H54 (cell line): Measurements from ENCODE around the gene SMR3B.

Source experiments
- DNase-seq: peaks from one replicate; pipeline ENCODE4 v3.0.0; 2011; ENCODE audit warnings: low spot score, mixed read lengths; ENCODE audit not compliant: insufficient read length
- FAIRE-seq: peaks from 3 replicates; lab custom pipeline; 2011; peaks lifted over from hg19 to GRCh38; lab: Jason Lieb, UNC
- POLR2A ChIP-seq: IDR thresholded peaks from 2 replicates; pipeline ENCODE4 v1.6.1; 2011; ENCODE audit warnings: low read depth, mild to moderate bottlenecking, low read length

The SMR3B gene

GRCh38 chr4:70382691-70383181, at the start of gene SMR3B:
Gene SMR3B (plus strand): TSS chr4:70383131. CDS start chr4:70384511, 1,380 bp downstream.
- DNase-seq (no peak), FAIRE-seq (no peak)
- TF ChIP-seq POLR2A, result no peak

GRCh38 chr4:70334681-70335080, 48.2 kb upstream of the SMR3B start, which contains the start of gene CABS1:
Gene CABS1 (plus strand): TSS chr4:70334981. CDS start chr4:70335040, 59 bp downstream.
- no peak for DNase-seq
- no peak for TF ChIP-seq POLR2A
- no peak for FAIRE-seq

- DNase-seq, result no peak
- no peak for TF ChIP-seq POLR2A
Observed at GRCh38 chr4:70336043-70336442, 46.9 kb upstream of the SMR3B start.

GRCh38 chr4:70337886-70338420, 45.0 kb upstream of the SMR3B start:
- no peak for DNase-seq
- no peak for TF ChIP-seq POLR2A
- FAIRE-seq, result no peak

More at GRCh38 chr4:70336043-70336442, 46.9 kb upstream of the SMR3B start:
- FAIRE-seq, result no peak

- FAIRE-seq (no peak), DNase-seq (no peak)
- no peak for TF ChIP-seq POLR2A
Observed at GRCh38 chr4:70356185-70356584, 26.7 kb upstream of the SMR3B start.

DNA sequence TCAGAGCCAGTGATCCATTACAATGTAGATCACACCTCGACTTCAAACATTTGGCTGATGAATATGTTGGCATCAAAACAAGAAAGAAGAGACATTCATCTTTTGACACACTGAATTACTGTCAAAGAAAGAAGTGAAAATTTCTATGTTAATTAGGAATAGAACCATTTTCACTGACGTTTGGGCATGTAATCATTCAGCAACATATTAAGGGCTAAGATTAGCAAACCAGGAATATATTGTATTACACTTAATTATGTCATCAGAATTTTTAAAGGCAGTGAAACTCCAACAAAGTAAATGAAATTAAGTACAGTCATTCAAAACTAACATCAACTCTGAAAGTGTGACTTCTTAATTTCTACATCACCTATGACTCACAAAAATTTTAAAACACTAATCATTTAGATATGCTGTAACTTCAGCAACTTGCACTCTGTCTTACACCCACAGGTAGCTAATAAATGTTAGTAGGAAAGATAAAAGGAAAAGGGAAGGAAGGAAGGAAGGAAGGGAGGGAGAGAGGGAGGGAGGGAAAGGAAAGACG, 23.7 kb upstream of the SMR3B start:
- no peak for FAIRE-seq

GRCh38 chr4:70360460-70360859, 22.5 kb upstream of the SMR3B start, which contains the start of gene SMR3A:
Gene SMR3A (plus strand): TSS chr4:70360760. CDS start chr4:70362116, 1,356 bp downstream.
- FAIRE-seq (no peak), DNase-seq (no peak)
- TF ChIP-seq POLR2A, result no peak

More for the DNA sequence above, 23.7 kb upstream of the SMR3B start:
- no peak for TF ChIP-seq POLR2A
- no peak for DNase-seq

DNA sequence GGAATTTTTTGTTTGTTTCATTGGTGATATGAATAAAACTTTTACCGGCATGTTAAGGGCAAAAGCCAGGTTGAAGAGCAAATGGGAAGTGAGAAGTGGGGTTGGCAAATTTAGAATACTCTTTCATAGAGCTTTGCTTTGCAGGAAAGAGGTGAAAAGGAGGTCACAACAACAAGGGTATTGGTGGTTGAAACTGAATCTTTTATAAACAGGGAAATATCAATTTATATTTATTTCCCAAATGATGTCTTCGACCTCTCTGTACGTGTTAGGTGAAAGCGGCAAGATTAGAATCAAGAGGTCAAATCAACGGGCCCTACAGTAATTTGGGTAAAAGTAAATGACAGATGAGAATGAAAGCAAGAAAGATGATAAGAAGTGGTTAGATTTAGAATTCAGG, 18.9 kb upstream of the SMR3B start:
- FAIRE-seq (no peak), DNase-seq (no peak)
- no peak for TF ChIP-seq POLR2A

DNA sequence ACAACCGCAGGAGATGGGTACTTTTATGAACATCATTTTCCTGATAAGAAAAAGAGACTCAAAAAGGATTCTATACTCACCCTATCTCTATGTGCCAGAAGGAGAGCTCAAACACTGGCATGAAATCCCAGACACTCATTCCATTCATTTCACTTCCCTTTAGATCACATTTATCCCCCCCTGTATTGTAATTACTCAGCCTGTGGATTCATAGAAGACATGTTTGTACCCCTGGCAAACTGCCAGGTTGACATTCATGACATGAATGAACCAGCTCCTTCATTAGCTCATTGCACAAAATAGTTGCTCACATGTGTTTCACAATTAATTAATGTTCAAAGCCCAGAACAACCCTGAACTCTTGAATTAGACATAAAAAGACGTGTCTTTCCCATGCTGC, 17.5 kb upstream of the SMR3B start:
- FAIRE-seq, result no peak
- DNase-seq, result no peak
- no peak for TF ChIP-seq POLR2A

DNA sequence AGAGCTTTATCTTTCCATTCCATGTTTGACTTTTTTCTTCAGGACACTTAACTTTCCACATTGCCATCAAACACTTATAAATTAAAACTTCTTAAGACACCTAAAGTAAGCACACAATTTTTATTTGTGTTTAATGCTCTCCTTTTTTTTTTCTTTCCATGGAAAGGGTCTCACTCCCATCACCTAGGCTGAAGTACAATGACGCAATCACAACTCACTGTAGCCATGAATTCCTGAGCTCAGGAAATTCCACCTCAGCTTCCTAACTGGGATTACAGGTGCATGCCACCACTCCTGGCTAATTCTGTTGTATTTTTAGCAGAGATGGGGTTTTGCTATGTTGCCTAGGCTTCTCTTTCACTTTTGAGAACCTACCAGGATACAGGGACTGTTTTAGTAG, 15.1 kb upstream of the SMR3B start:
- DNase-seq (no peak), FAIRE-seq (no peak)
- TF ChIP-seq POLR2A, result no peak

- no peak for TF ChIP-seq POLR2A
- DNase-seq (no peak), FAIRE-seq (no peak)
Observed at GRCh38 chr4:70371987-70372386, 10.9 kb upstream of the SMR3B start.

- no peak for TF ChIP-seq POLR2A
- DNase-seq, result no peak
- FAIRE-seq, result no peak
Observed at GRCh38 chr4:70372760-70373159, 10.2 kb upstream of the SMR3B start.

DNA sequence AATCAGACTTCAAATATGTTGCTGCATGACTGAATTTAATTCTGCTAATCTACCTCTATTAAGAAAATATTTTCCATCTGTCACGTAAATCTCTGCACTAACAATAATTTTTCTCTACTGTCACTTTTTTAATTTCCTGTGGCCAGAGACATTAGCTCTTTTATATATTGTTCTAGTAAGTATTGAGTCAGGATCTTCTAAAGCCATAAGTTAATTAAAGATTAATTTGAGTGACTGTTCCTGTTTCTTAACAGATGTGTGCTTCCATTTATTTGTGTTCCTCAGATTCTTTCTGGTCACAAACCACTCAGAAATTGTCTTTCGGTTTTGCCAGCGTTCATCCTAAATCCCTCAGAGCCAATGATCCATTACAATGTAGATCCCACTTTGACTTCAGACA, 2.4 kb upstream of the SMR3B start:
- DNase-seq, result no peak
- no peak for FAIRE-seq
- no peak for TF ChIP-seq POLR2A

- DNase-seq (no peak), FAIRE-seq (no peak)
- TF ChIP-seq POLR2A, result no peak
Observed at GRCh38 chr4:70392057-70392776, 9.3 kb downstream of the SMR3B start.

GRCh38 chr4:70397580-70397979, 14.6 kb downstream of the SMR3B start, which contains the start of gene OPRPN:
Gene OPRPN (plus strand): TSS chr4:70397940. CDS start chr4:70399286, 1,346 bp downstream.
- DNase-seq, result no peak
- no peak for FAIRE-seq
- no peak for TF ChIP-seq POLR2A
